ENCODE measurements around the gene CIPC. TPM values are rescaled to one million over a fixed set of nuclear protein-coding genes. Genes with fewer than 3 reads are reported as not detected.

The CIPC gene
- total RNA-seq, 1 donor from 2014 or later = 9.7 TPM

DNA sequence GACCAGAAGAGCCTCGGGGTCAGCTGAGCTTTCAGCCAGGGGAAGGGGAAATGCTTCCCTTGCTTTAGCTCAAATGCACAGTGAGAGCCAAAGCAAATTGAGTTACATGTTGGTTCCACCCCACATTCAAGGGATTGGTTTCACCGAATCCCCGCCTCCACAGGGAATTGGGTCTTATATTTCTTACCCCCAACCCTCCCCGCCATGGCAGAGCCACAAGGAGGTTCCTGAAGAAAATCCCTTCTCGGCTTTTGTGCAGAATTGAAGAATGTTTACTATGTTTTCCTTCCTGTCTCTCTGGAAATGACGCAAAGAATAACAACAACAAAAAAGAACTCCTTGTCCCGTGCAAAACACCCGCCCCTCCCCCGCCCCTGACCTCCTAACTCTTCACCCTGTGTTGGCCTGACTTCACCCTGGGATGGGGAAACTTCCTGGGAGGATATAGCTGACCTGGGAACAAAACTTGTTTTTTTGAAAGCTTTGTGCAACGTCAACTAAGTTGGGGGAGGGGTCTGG is 21.9 kb upstream of the CIPC start:
- DNase-seq (ENCODE audit: low read depth) = no peak
- Histone ChIP-seq H3K4me3 (ENCODE audit: low read depth, low read length) (no peak overlapping the region), H3K36me3 (ENCODE audit: control insufficient read depth, insufficient read depth, low read length) (no peaks in the 10 kb centered on the region), H3K27me3 (ENCODE audit: control insufficient read depth, insufficient read depth, low read length) (no peaks in the 10 kb centered on the region)
- no peak for FAIRE-seq
- TF ChIP-seq, protein P1, sequence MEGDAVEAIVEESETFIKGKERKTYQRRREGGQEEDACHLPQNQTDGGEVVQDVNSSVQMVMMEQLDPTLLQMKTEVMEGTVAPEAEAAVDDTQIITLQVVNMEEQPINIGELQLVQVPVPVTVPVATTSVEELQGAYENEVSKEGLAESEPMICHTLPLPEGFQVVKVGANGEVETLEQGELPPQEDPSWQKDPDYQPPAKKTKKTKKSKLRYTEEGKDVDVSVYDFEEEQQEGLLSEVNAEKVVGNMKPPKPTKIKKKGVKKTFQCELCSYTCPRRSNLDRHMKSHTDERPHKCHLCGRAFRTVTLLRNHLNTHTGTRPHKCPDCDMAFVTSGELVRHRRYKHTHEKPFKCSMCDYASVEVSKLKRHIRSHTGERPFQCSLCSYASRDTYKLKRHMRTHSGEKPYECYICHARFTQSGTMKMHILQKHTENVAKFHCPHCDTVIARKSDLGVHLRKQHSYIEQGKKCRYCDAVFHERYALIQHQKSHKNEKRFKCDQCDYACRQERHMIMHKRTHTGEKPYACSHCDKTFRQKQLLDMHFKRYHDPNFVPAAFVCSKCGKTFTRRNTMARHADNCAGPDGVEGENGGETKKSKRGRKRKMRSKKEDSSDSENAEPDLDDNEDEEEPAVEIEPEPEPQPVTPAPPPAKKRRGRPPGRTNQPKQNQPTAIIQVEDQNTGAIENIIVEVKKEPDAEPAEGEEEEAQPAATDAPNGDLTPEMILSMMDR (IDR thresholded peaks at IDR 0.05; ENCODE audit: insufficient read depth, low read length, severe bottlenecking) = no peak

GRCh38 chr14:77077040-77077439 is 21.0 kb upstream of the CIPC start:
- FAIRE-seq (no peak), DNase-seq (ENCODE audit: low read depth) (no peak)
- H3K27me3 ChIP-seq (ENCODE audit: control insufficient read depth, insufficient read depth, low read length) = no peaks in the 10 kb centered on the region
- TF ChIP-seq, protein P1 (IDR thresholded peaks at IDR 0.05; ENCODE audit: insufficient read depth, low read length, severe bottlenecking) = no peak
- no peak overlapping the region for H3K4me3 ChIP-seq (ENCODE audit: low read depth, low read length)
- H3K36me3 ChIP-seq (ENCODE audit: control insufficient read depth, insufficient read depth, low read length) = no peaks in the 10 kb centered on the region

DNA sequence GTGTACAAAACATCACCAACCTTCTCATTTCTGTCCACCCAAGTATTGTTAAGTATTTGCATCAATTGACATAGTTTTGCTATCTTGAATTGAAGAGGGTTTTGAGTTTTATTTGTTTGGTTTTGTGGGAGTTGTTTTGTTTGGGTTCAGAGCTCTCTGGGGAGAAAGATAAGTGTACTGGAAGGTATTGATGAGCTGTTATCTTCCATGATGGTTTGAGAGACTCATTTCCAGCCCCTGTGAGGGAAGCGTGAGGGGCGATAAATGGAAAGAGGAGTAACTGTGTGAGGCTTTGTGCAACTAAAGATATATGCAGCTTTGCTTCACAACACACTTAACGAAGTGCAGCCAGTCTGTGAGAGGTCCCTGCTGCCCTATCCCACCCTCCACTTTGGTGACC is 15.7 kb upstream of the CIPC start:
- Histone ChIP-seq H3K4me3 (ENCODE audit: low read depth, low read length) (no peak overlapping the region), H3K36me3 (ENCODE audit: control insufficient read depth, insufficient read depth, low read length) (no peaks in the 10 kb centered on the region), H3K27me3 (ENCODE audit: control insufficient read depth, insufficient read depth, low read length) (no peaks in the 10 kb centered on the region)
- TF ChIP-seq, protein P1 (IDR thresholded peaks at IDR 0.05; ENCODE audit: insufficient read depth, low read length, severe bottlenecking) = no peak
- FAIRE-seq (no peak), DNase-seq (ENCODE audit: low read depth) (no peak)

GRCh38 chr14:77083082-77083481 is 15.0 kb upstream of the CIPC start:
- no peak for FAIRE-seq
- Histone ChIP-seq H3K4me3 (ENCODE audit: low read depth, low read length) (no peak overlapping the region), H3K36me3 (ENCODE audit: control insufficient read depth, insufficient read depth, low read length) (no peaks in the 10 kb centered on the region), H3K27me3 (ENCODE audit: control insufficient read depth, insufficient read depth, low read length) (no peaks in the 10 kb centered on the region)
- TF ChIP-seq, protein P1 (IDR thresholded peaks at IDR 0.05; ENCODE audit: insufficient read depth, low read length, severe bottlenecking) = no peak
- no peak for DNase-seq (ENCODE audit: low read depth)

DNA sequence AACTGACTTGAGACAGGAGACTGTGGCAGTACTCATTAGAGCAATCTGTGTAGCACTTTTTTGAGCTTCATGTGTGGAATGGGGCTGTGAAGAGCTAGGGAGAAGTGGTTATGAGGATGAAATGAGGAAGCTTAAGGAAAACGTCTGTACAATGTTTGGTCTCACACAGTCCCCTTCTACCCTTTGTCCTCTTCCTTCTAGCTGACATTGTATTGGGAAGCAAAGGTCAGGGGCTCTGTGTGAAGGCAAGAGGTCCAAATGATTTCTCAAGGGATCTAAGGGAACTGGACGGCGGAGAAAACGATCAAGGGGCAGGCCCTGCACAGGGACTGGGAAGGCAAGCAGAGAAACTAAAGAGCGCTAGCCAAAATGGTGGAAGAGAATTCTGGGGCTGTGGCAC is 13.1 kb upstream of the CIPC start:
- Histone ChIP-seq H3K4me3 (ENCODE audit: low read depth, low read length) (no peak overlapping the region), H3K36me3 (ENCODE audit: control insufficient read depth, insufficient read depth, low read length) (no peaks in the 10 kb centered on the region), H3K27me3 (ENCODE audit: control insufficient read depth, insufficient read depth, low read length) (no peaks in the 10 kb centered on the region)
- TF ChIP-seq, protein P1 (IDR thresholded peaks at IDR 0.05; ENCODE audit: insufficient read depth, low read length, severe bottlenecking) = no peak
- FAIRE-seq (no peak), DNase-seq (ENCODE audit: low read depth) (no peak)

DNA sequence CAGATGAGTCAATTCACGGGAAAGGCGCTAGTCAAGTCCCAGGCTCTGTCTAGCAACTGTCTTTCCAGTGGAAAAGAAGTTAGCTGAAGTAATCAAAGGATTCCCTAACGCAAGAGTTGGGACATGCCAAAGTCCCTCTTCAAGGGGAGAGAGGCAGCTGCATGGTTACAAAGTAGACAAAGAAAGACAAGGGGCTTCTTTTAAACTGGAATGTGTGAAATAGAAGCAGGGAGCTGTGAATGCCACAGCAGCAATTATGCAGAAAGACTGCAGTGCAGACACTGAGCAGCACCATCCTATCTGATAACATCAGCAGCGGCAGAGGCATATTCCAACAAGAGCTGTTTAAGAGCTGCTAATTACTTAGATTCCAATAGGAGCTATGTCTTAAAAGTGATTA is 12.5 kb upstream of the CIPC start:
- peak; percentile 88 for FAIRE-seq
- no peaks in the 10 kb centered on the region for H3K27me3 ChIP-seq (ENCODE audit: control insufficient read depth, insufficient read depth, low read length)
- TF ChIP-seq, protein P1 (IDR thresholded peaks at IDR 0.05; ENCODE audit: insufficient read depth, low read length, severe bottlenecking) = no peak
- DNase-seq (ENCODE audit: low read depth) = no peak
- H3K36me3 ChIP-seq (ENCODE audit: control insufficient read depth, insufficient read depth, low read length) = no peaks in the 10 kb centered on the region
- no peak overlapping the region for H3K4me3 ChIP-seq (ENCODE audit: low read depth, low read length)

Measured in bronchial epithelial cell (primary cell).